Stimulated activated CD8-positive, alpha-beta memory T cell treated with anti-CD3 and anti-CD28 coated beads, Interleukin-4, amount 100 ng/mL, for 1 hour (primary cell): Measurements from ENCODE around the gene SYNDIG1.

ENCODE experiments used
- DNase-seq, 2 donors: peaks; one replicate each; pipeline ENCODE4 v3.0.0-alpha.2; 2020; ENCODE audit warnings: low read depth in 2 of 2, low spot score in 1 of 2

Gene SYNDIG1

DNA sequence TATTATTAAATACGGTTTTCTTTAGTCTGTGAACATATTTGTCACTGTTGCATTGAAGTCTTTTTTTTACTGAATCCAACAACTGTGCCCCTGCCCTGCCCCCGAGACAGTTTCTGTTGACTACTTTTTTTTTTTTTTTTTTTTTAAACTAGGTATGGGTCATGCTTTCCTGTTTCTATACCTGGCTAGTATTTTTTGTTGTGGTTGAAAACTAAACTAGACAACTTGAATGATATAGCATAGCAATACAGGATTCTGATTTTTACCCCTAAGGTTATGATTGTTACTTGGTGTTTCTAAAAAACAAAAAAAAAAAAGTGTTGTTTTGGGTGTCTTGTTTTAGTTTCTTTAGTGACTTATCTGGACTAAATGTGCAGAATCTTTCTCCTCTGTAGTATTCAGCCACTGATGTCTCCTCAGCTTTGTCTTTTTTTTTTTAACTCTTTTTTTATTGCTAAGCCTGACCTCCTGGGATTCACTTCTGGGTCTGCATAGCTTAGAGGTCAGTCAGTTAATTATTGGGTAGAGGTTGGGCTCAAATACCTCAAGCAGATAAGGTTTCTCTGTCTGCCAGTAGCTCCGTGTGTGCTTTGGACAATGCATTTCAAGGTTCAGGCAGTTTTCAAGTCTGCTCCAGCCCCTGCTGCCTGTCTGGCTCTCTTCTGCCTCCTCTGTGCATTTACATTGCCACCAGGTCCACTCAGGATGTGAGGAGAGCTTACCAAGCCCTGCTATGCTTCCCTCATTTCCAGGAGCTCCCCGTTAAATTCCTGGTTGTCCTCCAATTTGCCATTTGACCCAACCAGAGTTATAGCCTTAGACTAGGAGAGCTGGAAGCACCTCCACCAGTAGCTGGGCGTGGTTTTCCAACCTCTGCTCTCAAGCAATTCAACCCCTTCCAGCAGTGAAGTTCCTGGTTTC, 91.4 kb downstream of the SYNDIG1 start:
- no peak for DNase-seq

DNA sequence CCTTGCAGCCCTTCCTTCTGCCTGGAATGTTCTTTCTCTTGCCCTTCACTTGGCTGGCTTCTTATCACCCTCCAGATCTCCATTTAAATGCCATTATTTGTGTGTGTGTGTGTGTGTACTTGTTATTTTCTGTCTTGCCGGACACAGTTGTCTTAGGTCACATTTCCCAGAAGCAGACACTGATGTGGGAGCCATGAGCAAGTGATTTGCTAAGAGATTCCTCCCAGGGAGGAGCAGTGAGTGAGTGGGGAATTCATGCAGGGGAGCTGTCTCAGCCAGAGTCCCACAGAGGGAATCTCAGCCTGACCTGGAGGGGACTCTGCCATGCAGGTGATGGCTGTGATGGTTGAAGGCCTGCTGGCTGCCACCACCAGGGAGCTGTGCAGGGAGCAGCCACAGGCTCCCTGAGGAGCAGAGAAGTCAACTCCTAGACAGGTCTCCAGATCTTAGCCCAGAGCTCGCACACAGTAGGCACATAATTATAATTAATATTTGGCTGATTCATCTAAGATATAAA, 96.5 kb downstream of the SYNDIG1 start:
- no peak for DNase-seq

GRCh38 chr20:24566656-24567055, 97.2 kb downstream of the SYNDIG1 start:
- no peak for DNase-seq

- no peak for DNase-seq
These were observed 98.1 kb downstream of the SYNDIG1 start for GRCh38 chr20:24567508-24567907.

DNA sequence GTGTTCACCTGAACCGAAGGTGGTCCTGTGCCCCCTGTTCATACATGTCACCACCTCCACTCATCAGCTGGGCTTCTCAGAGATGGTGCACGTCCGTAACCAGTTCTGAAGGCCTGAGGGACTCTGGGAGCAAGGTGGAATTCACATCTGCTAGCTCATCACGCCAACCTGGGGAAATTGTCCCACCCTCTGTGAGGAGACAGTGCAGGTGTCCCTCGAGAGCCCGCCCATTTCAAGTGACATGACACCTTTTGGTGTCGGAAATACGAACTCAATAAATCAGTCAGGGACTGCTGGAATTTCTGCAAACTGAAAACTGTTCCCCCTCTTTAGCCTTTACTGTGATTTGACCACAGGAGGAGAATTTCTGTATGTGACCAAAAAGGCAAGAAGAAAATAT, 99.4 kb downstream of the SYNDIG1 start:
- no peak for DNase-seq

- no peak for DNase-seq
These were observed 101.7 kb downstream of the SYNDIG1 start for GRCh38 chr20:24571159-24571558.

- DNase-seq = no peak
These were observed 102.7 kb downstream of the SYNDIG1 start for GRCh38 chr20:24572140-24572539.

GRCh38 chr20:24572862-24573261, 103.4 kb downstream of the SYNDIG1 start:
- DNase-seq = no peak

- no peak for DNase-seq
These were observed 104.1 kb downstream of the SYNDIG1 start for GRCh38 chr20:24573557-24573956.

DNA sequence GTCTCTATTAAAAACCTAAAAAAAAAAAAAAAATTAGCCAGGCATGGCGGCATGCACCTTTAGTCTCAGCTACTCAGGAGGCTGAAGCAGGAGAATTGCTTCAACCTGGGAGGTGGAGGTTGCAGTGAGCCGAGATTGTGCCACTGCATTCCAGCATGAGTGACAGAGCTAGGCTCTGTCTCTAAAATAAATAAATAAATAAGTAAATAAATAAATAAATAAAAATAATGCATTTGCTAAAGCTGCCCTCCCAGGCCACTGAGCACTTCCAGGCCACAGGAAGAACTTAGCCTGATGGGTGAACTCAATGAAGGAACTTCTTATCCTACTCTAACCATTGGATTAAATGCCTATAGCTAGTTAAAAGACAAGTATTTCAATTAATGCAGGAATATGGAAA, 104.9 kb downstream of the SYNDIG1 start:
- no peak for DNase-seq

DNA sequence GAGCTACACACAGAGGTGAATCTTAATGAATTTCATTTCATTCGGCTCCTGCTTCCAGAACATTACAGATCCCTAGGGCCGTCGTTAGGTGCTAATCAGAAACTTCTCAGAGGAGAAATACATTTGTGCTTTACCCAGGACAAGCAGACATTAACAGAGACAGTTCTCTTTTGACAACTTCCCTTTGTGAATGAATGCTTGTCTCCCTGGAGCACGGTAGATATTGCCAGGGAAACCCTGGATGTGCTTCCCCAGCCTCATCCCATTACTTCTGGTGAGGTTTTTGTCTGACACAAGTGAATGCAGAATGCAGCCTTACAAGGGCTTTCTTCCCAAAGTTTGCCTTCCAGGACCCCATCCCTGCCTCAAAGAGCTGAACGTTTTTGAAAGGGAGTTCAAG, 105.4 kb downstream of the SYNDIG1 start:
- DNase-seq = no peak

DNA sequence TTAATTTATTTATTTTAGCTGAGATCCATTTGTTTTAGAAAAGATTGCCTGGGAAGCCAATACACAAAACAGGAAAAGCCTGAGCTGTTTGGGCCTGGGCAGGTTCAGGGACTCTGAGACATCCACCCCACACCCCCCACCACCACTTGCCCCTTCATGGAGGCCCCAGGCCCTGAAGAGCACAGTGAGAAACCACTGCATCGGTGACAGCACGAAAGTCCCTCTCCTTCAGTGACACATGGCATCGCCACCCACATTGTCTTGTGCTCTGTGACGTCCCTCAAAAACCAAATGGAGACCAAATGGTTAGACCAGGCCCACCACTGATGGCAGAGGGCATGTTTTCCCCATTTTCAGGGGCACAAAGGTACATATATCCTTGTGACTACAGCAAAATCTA, 106.4 kb downstream of the SYNDIG1 start:
- no peak for DNase-seq

GRCh38 chr20:24576447-24576846, 107.0 kb downstream of the SYNDIG1 start:
- DNase-seq = no peak

DNA sequence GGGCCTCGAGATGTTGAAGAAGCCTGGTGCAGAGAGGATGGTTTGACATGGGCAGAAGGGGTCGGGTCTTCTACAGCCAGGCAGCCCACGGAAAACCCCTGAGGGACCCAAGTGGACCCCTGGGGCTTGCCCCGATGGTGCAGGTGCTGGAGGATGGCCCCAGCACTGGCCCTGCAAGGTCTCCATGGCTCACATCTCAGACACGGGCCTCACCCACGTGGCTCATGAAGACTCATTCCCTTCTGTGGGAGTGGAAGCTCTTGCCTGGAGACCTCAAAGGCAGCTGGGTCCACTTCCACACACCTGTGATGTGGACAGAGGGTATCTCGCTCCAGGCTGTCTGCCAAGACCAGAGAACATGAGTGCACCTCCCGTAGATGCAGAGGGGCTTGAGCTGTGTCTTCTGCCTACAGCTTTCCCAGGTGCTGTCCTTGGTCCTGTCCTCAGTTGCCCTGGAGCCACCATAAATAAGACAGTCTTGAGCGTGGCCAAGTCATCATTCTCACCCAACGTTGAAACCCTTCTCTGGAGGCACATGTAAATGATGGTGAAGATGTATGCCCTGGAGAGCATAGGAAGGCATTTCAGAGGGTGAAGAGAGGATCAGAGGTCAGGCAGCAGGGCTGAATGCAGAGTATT, 108.0 kb downstream of the SYNDIG1 start:
- no peak for DNase-seq

GRCh38 chr20:24578567-24579415, 109.4 kb downstream of the SYNDIG1 start:
- DNase-seq = no peak

GRCh38 chr20:24579475-24579874, 110.0 kb downstream of the SYNDIG1 start:
- DNase-seq = no peak

DNA sequence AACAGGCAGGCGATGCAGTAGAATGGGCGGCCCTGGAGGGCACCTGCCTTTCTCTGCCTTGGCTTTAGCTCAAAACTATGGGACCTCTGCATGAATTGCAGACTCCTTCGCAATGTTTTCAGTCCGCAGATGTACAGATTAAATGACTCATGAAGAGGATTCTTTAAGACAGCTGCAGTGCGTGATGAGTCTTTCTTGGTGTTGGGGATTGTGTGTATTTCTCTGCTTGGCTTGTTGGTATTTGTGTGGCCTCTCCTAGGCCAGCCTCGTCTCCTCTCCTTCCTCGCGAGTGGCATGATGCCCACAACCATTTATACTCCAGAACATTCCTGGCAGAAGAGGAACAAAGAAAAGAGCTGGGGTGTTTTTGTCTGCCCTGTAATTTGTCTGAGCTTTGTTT, 110.6 kb downstream of the SYNDIG1 start:
- no peak for DNase-seq

DNA sequence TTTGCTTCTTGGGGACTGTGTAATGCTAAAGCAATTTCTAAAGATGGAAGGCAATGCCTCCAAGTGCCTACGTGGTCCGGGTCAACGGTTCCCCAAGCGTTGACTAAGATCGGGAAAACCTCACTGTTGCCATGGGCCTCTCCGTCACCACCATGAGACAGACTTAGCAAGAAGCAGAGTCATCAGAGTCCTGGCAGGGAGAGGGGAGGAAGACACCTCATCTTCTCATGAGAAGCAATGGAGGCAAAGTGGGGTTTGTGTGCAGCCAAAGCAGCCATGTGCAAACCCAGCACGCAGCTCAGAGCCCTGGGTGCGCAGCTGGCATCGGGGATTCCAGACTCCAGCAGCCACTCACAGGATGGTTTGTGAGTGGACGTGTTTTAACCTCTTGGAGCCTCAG, 111.4 kb downstream of the SYNDIG1 start:
- DNase-seq = no peak

DNA sequence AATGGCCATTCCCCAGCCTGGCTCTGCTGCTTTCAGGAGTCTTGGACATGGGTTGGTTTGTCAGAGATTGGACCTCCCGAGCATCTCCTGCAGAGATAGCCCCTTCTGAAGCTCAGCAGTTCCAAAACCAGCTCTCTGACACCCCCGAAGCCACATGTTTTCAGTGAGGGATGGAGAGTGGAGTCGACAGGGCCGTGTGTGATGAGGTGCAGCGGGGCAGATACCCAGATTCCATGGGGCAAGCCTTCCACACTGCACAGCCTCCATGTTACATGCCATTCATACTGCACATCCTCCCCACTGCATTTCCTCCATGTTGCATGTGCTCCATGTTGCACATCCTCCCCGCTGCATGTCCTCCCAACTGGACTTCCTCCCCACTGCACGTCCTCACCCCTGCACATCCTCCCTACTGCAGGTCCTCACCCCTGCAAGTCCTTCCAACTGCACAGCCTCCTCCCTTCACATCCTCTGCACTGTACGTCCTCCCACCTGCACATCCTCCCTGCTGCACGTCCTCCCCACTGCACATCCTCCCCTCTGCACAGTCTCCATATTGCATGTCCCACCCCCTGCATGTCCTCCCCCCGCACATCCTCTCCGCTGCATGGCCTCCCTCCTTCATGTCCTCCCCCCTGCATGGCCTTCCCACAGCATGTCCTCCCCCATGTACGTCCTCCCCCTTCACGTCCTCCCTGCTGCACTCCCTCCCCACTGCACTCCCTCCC, 112.2 kb downstream of the SYNDIG1 start:
- no peak for DNase-seq

- DNase-seq = no peak
These were observed 113.1 kb downstream of the SYNDIG1 start for GRCh38 chr20:24582373-24583168.
